EH (cell line): Measurements from ENCODE around the gene MYO1D.
"Not testable (repeated sequence)": the region's sequence is repeated elsewhere in the genome, so short reads cannot be mapped to it uniquely, and the experiment has no call there.

Source experiments
- DNase-seq: peaks from one replicate; pipeline ENCODE4 v3.0.0-alpha.2; 2015; ENCODE audit warnings: low read depth

MYO1D gene

GRCh38 chr17:32876417-32877163 lies at the start of gene MYO1D:
Gene MYO1D, minus strand, starts transcription at chr17:32877124. Its CDS starts 252 bp downstream, at chr17:32876872.
- peak; percentile 11 for DNase-seq

DNA sequence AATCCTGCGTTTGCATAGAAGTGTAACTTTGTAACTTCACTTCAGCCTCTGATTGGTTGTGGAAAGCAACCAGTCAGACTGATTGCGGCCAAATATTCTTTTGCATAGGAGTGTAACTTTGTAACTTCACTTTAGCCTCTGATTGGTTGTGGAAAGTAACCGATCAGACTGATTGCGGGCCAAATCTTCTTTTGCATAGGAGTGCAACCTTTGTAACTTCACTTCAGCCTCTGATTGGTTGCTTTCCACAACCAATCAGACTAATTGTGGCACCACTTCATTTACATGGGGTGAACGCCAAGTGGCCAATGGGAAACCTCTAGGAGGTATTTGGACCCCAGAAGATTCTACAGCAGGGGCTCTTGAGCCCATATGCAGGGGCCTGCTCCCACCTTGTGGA lies 49.3 kb upstream of the MYO1D start:
- DNase-seq = no peak

- not testable (repeated sequence) for DNase-seq
Observed at GRCh38 chr17:32923905-32924304, 47.0 kb upstream of the MYO1D start.

DNA sequence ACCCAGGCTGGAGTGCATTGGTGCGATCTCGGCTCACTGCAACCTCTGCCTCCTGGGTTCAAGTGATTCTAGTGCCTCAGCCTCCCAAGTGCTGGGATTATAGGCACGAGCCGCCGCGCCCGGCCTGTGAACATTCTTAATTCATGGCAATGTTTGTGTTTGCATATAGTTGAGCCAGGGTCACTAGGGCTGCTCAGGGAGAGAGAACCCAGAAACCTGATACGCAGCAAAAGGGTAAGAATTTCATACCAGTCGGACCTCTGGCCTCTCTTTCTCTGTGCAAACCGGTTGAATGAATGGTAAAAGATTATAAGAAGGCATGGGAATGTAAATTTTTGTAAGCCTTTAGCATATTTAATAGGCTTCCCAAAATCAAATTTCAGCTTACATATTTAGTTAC lies 44.1 kb upstream of the MYO1D start:
- DNase-seq = no peak

GRCh38 chr17:32920293-32920692 lies 43.4 kb upstream of the MYO1D start:
- DNase-seq = no peak

GRCh38 chr17:32919876-32920275 lies 43.0 kb upstream of the MYO1D start:
- DNase-seq = not testable (repeated sequence)

GRCh38 chr17:32917842-32918241 lies 40.9 kb upstream of the MYO1D start:
- DNase-seq = no peak

DNA sequence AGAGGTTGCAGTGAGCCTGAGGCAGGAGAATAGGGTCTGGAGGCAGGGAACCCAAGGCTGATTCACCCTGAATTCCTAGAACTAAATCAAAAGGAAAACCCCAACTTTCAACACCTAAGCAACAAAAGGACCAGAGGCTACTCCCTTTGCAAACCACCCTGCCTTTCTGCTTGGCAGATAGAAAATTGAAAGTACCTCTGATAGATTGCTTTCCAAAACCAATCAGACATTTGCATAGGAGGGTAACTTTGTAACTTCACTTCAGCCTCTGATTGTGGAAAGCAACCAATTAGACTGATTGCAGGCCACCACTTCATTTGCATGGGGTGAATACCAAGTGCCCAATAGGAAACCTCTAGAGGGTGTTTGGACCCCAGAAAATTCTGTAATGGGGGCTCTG lies 40.2 kb upstream of the MYO1D start:
- DNase-seq = no peak

DNA sequence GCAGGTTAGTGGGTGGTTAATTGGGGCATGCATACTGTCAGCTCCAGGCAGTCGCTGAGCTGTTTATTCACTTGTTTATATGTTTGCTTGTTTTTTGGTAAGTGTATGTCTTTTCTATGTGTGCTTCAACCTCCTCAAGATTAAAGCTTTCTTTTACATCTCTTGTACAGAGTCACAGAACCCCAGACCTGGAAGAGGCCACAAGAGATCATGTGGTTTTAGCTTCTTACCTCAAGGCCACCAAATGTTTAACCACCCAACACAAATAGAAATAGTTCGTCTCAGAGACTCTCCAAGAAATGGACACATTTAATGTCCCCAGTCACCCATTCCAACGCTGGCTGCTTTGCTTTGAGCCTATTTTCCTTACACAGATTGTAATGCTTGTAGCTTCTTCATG lies 39.2 kb upstream of the MYO1D start:
- DNase-seq = no peak

DNA sequence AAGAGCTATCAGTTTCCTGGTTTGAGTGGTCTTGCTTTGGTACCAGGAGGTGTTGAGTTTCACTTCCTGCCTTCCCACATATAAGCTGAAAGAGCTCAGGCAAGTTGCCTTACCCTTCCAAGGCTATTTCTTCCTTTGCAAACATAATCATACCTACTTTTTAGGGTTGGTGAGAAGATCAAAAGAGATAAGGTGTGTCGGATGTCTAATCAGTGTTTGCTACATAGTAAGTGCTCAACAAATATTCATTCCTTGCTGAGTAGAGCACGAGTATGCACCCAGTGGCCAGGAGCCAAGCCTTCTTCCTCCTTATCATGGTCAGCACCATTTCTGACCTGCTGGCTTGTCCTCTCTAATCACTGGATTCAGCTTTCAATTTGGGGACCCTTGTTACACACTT lies 38.3 kb upstream of the MYO1D start:
- no peak for DNase-seq

DNA sequence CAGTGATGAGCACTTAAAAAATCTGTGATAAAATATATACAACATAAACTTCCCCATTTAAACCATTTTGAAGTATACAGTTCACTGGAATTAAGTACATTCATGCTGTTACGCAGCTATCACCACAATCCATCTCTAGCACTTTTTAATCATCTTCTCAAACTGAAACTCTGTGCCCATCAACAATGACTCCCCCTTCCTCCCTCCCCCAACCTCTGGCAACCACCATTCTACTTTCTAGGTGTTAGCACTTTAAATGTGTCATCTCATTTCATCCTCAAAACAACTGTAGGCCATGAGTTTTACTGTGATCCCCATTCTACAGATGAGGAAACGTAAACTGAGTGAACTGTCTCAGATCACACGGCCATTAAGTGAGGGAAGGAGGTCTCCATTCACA lies 37.3 kb upstream of the MYO1D start:
- DNase-seq = no peak

DNA sequence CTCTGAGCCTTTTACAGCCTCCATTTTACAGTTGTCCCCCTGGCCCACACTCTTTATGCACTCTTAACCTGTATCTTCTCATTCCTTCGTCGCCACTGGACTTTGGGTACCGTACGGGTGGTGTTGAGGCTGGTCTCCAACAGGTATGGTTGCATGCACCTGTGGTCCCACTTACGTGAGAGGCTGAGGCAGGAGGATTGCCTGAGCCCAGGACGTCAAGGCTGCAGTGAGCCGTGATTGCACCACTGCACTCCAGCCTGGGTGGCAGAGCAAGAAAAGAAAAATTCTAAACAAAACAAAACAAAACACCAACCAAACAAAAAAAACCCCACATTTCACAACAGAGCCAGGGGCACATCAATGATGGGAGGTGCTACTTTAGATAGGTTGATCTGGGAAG lies 36.7 kb upstream of the MYO1D start:
- no peak for DNase-seq

- DNase-seq = peak; percentile 91
Observed at GRCh38 chr17:32912218-32912897, 35.4 kb upstream of the MYO1D start.

GRCh38 chr17:32910769-32911168 lies 33.8 kb upstream of the MYO1D start:
- DNase-seq = no peak

DNA sequence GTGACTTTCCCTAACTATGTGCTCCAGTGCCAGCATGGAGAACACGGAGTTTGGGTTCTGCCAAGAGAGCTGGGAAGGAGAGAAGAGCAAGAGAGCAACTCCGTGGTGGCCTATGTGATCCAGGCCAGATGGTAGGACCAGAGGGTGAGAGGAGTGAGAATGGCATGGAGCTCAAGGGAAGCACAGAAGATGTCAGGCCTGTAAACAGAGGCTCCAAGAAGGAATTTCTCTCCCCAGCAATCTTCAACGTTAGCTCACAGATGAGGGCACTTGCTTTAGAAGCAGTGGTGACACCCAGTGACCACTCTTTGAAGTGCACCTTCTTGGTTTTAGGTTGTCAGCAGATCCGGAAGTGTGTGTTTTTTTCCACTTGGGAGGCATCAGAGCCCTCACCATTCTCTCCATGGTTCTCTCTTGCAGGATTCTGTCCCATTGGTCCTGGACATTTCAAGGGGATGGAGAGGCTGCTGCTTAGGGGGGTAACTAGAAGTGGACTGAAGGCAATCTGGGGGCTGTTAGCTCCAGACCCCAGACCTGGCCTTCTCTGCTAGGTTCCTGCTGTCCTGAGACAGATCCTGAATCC lies 33.0 kb upstream of the MYO1D start:
- DNase-seq = peak; percentile 84

GRCh38 chr17:32907583-32907982 lies 30.7 kb upstream of the MYO1D start:
- no peak for DNase-seq

GRCh38 chr17:32904891-32905290 lies 28.0 kb upstream of the MYO1D start:
- DNase-seq = no peak

- DNase-seq = no peak
Observed at GRCh38 chr17:32903774-32904673, 27.1 kb upstream of the MYO1D start.

DNA sequence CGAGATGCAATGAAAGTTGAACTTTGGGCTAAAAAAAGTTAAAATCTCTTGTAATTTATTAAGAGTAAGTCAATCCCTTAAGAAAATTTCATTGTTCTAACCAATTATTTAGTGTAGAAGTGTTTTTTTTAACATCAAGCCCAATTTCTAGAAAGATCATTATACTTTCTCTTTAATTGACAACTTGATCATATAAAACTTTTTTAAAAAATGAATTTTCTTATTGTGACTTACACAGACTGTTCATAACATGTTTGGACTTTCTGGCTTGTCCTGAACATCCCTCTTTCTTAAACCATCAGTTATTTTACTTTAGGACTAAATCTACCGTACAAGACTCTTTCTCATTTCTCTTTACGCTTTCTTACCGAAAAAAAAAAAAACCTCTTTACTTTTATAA lies 24.8 kb upstream of the MYO1D start:
- no peak for DNase-seq

DNA sequence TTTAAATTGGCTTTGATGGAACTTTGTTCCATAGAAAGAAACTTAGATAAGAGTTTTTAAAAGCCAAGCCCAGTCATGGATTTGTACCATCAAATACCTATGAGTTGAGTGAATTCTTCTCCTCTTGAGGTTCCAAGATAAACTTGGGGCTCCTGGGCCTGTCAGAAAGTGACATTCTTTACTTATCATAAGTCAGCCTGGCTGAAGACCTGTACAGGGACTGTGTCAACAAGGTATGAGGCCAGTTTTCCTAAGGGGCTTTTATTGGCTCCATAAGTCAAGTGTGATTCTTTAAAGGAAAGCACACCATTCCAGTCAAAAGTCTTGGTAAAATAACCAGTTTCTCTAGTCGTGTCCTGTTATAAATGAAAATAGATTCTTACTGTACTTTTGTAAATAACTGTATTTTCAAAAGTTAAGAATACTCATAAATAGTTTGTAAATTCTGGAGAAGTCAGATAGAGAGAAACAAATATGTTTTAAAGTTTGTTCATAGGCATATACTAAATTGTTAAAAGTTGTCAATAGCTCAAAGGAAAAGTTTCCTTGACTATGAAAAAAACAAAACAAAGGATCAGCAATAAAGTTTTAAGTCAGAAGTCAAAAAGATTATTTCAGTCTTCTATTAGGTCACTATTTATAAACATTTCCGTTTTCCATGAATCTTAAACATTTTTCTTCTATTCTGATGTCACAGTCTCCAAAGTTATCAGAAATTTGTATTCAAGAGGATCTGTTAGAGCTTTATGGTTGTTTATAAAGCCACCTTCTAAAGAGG lies 22.5 kb upstream of the MYO1D start:
- no peak for DNase-seq

- DNase-seq = no peak
Observed at GRCh38 chr17:32896647-32897258, 19.8 kb upstream of the MYO1D start.
